WTC11 (cell line): ENCODE results near the gene ISG20L2. TPM values are rescaled to one million over a fixed set of nuclear protein-coding genes. Genes with fewer than 3 reads are reported as not detected.

Experiments used
- ATAC-seq: fragments of 200-7000 bp; cut with Tn5 transposase; 2 replicates; pipeline ENCODE4 v1.10.0; 2021; ENCODE audit warnings: mild to moderate bottlenecking, moderate library complexity
- CTCF ChIA-PET: fragments of 300-600 bp; sonication (Branson Sonifier 250); formaldehyde crosslinking; loops from one replicate; lab custom pipeline; 2021; ENCODE audit warnings: antibody characterized with exemption; lab: Charles Lee
- POLR2A ChIA-PET: fragments of 350-600 bp; sonication (Branson Sonifier 250); formaldehyde crosslinking; loops from one replicate; lab custom pipeline; 2021; ENCODE audit warnings: antibody characterized with exemption; lab: Charles Lee
- DNase-seq: peaks from one replicate; pipeline ENCODE4 v3.0.0; 2021; ENCODE audit warnings: low spot score
- H3K27ac Mint-ChIP-seq: 2 replicates; pipeline ENCODE4 v1.8.0; 2021; ENCODE audit warnings: mixed read lengths
- H3K27me3 Mint-ChIP-seq: 2 replicates; pipeline ENCODE4 v1.8.0; 2021; ENCODE audit warnings: low read depth, mild to moderate bottlenecking, moderate library complexity, mixed read lengths
- H3K36me3 Mint-ChIP-seq: 2 replicates; pipeline ENCODE4 v1.8.0; 2021; ENCODE audit warnings: mixed read lengths
- H3K4me1 Mint-ChIP-seq: 2 replicates; pipeline ENCODE4 v1.8.0; 2022; ENCODE audit warnings: mixed read lengths
- H3K4me3 Mint-ChIP-seq: 2 replicates; pipeline ENCODE4 v1.8.0; 2021; ENCODE audit warnings: mild to moderate bottlenecking, moderate library complexity, mixed read lengths
- H3K9me3 Mint-ChIP-seq: 2 replicates; pipeline ENCODE4 v1.8.0; 2021; ENCODE audit warnings: mixed read lengths
- AFF4 ChIP-seq: sonication (generic); formaldehyde crosslinking; IDR thresholded peaks from 2 replicates; pipeline ENCODE4 v1.8.1; 2023; ENCODE audit warnings: mild to moderate bottlenecking, missing genetic modification reagents, borderline replicate concordance
- CDX4 ChIP-seq: fragments of 250-450 bp; sonication (Bioruptor Pico); IDR thresholded peaks from 2 replicates; pipeline ENCODE4 v1.9.0; 2021; ENCODE audit warnings: moderate library complexity, mild to moderate bottlenecking, inconsistent platforms, borderline replicate concordance
- ELF4 ChIP-seq: sonication (generic); formaldehyde crosslinking; IDR thresholded peaks from 2 replicates; pipeline ENCODE4 v1.8.1; 2022; ENCODE audit warnings: low read depth, mild to moderate bottlenecking, moderate library complexity, missing genetic modification reagents
- FOXP4 ChIP-seq: sonication (generic); formaldehyde crosslinking; IDR thresholded peaks from 2 replicates; pipeline ENCODE4 v1.8.0; 2022; ENCODE audit warnings: mild to moderate bottlenecking, missing genetic modification reagents
- GABPB1 ChIP-seq: sonication (generic); formaldehyde crosslinking; IDR thresholded peaks from 2 replicates; pipeline ENCODE4 v1.8.1; 2023; ENCODE audit warnings: mild to moderate bottlenecking, missing genetic modification reagents
- GTF2I ChIP-seq: fragments of 250-450 bp; sonication (Bioruptor Pico); conservative IDR thresholded peaks from 2 replicates; pipeline ENCODE4 v1.4.0; 2021; ENCODE audit warnings: mild to moderate bottlenecking
- KAT7 ChIP-seq: sonication (generic); formaldehyde crosslinking; IDR thresholded peaks from 2 replicates; pipeline ENCODE4 v1.8.1; 2023; ENCODE audit warnings: missing genetic modification reagents, mild to moderate bottlenecking, borderline replicate concordance
- MXD4 ChIP-seq: fragments of 250-450 bp; sonication (Bioruptor Pico); IDR thresholded peaks from 2 replicates; pipeline ENCODE4 v1.8.0; 2021; ENCODE audit warnings: mild to moderate bottlenecking, moderate library complexity, borderline replicate concordance
- RELA ChIP-seq: sonication (generic); formaldehyde crosslinking; IDR thresholded peaks from 2 replicates; pipeline ENCODE4 v1.8.1; 2022; ENCODE audit warnings: missing genetic modification reagents, mild to moderate bottlenecking, borderline replicate concordance
- RORB ChIP-seq: fragments of 250-450 bp; sonication (Bioruptor Pico); IDR thresholded peaks from 2 replicates; pipeline ENCODE4 v1.9.0; 2021; ENCODE audit warnings: mild to moderate bottlenecking
- STAT6 ChIP-seq: sonication (generic); formaldehyde crosslinking; conservative IDR thresholded peaks from 2 replicates; pipeline ENCODE4 v1.8.1; 2023; ENCODE audit warnings: mild to moderate bottlenecking, low read depth, missing genetic modification reagents, moderate library complexity
- TEAD1 ChIP-seq: sonication (generic); formaldehyde crosslinking; IDR thresholded peaks from 2 replicates; pipeline ENCODE4 v1.8.0; 2022; ENCODE audit warnings: mild to moderate bottlenecking, missing genetic modification reagents
- TEAD4 ChIP-seq: sonication (generic); formaldehyde crosslinking; IDR thresholded peaks from 2 replicates; pipeline ENCODE4 v1.8.0; 2022; ENCODE audit warnings: mild to moderate bottlenecking, missing genetic modification reagents
- ZNF121 ChIP-seq: sonication (generic); formaldehyde crosslinking; IDR thresholded peaks from 2 replicates; pipeline ENCODE4 v1.8.0; 2023; ENCODE audit warnings: missing genetic modification reagents
- ZNF281 ChIP-seq: sonication (generic); formaldehyde crosslinking; IDR thresholded peaks from 2 replicates; pipeline ENCODE4 v1.8.0; 2023; ENCODE audit warnings: mild to moderate bottlenecking, missing genetic modification reagents
- total RNA-seq: library from RNA; stranded (reverse); gene quantifications from 3 replicates; pipeline ENCODE4 v1.2.3, GENCODE V29; 2021
- TF ChIP-seq, protein P1 (sequence below): sonication (generic); formaldehyde crosslinking; IDR thresholded peaks from 2 replicates; pipeline ENCODE4 v1.8.0; 2023; ENCODE audit warnings: missing genetic modification reagents
- TF ChIP-seq, protein P2 (sequence below): sonication (generic); formaldehyde crosslinking; IDR thresholded peaks from 2 replicates; pipeline ENCODE4 v1.8.1; 2023; ENCODE audit warnings: mild to moderate bottlenecking, moderate library complexity, missing genetic modification reagents

The ISG20L2 gene
- total RNA-seq, 1 experiment from 2014 or later = 43.8 TPM

- Mint-ChIP-seq H3K36me3 (no peaks in the 10 kb centered on the region), H3K4me3 (no peak overlapping the region), H3K9me3 (no peaks in the 10 kb centered on the region), H3K4me1 (peaks cover 31% of the 10 kb centered on the region)
- POLR2A ChIA-PET = interaction anchor here (0.6 to 1.0 kb wide), 3 partner anchors 22 to 44 kb away, joined by 3 to 4 read pairs (median 4); partner anchors contain the start of genes CRABP2 and METTL25B
- ATAC-seq = no peak
- TF ChIP-seq MXD4 (CRISPR knock-in tag) (no peak), RORB (CRISPR knock-in tag) (no peak), ZNF121 (CRISPR knock-in tag) (no peak), TEAD4 (CRISPR knock-in tag) (no peak), TEAD1 (CRISPR knock-in tag) (no peak), GTF2I (CRISPR knock-in tag) (no peak), KAT7 (CRISPR knock-in tag) (no peak), GABPB1 (CRISPR knock-in tag) (no peak), CDX4 (CRISPR knock-in tag) (no peak), AFF4 (CRISPR knock-in tag) (no peak), ELF4 (CRISPR knock-in tag) (no peak), ZNF281 (CRISPR knock-in tag) (no peak), RELA (no peak), FOXP4 (CRISPR knock-in tag) (no peak), STAT6 (no peak)
- TF ChIP-seq, protein P1, sequence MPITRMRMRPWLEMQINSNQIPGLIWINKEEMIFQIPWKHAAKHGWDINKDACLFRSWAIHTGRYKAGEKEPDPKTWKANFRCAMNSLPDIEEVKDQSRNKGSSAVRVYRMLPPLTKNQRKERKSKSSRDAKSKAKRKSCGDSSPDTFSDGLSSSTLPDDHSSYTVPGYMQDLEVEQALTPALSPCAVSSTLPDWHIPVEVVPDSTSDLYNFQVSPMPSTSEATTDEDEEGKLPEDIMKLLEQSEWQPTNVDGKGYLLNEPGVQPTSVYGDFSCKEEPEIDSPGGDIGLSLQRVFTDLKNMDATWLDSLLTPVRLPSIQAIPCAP (CRISPR knock-in tag) = no peak
- TF ChIP-seq, protein P2, sequence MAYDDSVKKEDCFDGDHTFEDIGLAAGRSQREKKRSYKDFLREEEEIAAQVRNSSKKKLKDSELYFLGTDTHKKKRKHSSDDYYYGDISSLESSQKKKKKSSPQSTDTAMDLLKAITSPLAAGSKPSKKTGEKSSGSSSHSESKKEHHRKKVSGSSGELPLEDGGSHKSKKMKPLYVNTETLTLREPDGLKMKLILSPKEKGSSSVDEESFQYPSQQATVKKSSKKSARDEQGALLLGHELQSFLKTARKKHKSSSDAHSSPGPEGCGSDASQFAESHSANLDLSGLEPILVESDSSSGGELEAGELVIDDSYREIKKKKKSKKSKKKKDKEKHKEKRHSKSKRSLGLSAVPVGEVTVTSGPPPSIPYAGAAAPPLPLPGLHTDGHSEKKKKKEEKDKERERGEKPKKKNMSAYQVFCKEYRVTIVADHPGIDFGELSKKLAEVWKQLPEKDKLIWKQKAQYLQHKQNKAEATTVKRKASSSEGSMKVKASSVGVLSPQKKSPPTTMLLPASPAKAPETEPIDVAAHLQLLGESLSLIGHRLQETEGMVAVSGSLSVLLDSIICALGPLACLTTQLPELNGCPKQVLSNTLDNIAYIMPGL (CRISPR knock-in tag) = no peak
- TF ChIP-seq, all 79 proteins: peak for 0
- Mint-ChIP-seq H3K27ac (no peak overlapping the region), H3K27me3 (peaks cover 13% of the 10 kb centered on the region)
- DNase-seq = no peak
- CTCF ChIA-PET = interaction anchor here (0.6 to 17.1 kb wide), 14 partner anchors 8 to 243 kb away, joined by 3 to 1553 read pairs (median 6); partner anchors contain the start of genes BCAN, CRABP2, ISG20L2 and METTL25B
Observed at GRCh38 chr1:156684227-156684782, 44.3 kb downstream of the ISG20L2 start.
